OCI-LY1 (cell line): ENCODE results near the gene CYP17A1.

Experiments
- H2AFZ ChIP-seq: fragments of 200-600 bp; sonication (generic), shearing (Covaris generic); 2 replicates; pipeline ENCODE4 v1.6.0; 2014; ENCODE audit warnings: antibody characterized with exemption, mild to moderate bottlenecking, low read length
- H3F3A ChIP-seq: fragments of 200-600 bp; sonication (generic), shearing (Covaris generic); 2 replicates; pipeline ENCODE4 v1.6.0; 2014; ENCODE audit warnings: mild to moderate bottlenecking, antibody characterized with exemption, low read length, moderate library complexity; ENCODE audit not compliant: insufficient read depth
- H3K27ac ChIP-seq: fragments of 200-600 bp; sonication (generic); 2 replicates; pipeline ENCODE4 v1.5.1; 2014; ENCODE audit warnings: low read length, mixed run types, mild to moderate bottlenecking, low read depth; ENCODE audit not compliant: poor library complexity, severe bottlenecking
- H3K27me3 ChIP-seq: fragments of 200-600 bp; sonication (generic); 2 replicates; pipeline ENCODE4 v1.6.0; 2014; ENCODE audit warnings: antibody characterized with exemption, mild to moderate bottlenecking, low read length, moderate library complexity; ENCODE audit not compliant: insufficient read depth
- H3K36me3 ChIP-seq: fragments of 200-600 bp; sonication (generic); 2 replicates; pipeline ENCODE4 v1.6.1; 2014; ENCODE audit warnings: mild to moderate bottlenecking, antibody characterized with exemption, low read length, moderate library complexity, mixed read lengths; ENCODE audit not compliant: insufficient read depth
- H3K4me1 ChIP-seq: fragments of 200-600 bp; sonication (generic); 2 replicates; pipeline ENCODE4 v1.5.1; 2014; ENCODE audit warnings: mild to moderate bottlenecking, low read length, moderate library complexity; ENCODE audit not compliant: insufficient read depth, severe bottlenecking
- H3K4me2 ChIP-seq: fragments of 200-600 bp; sonication (generic), shearing (Covaris generic); 2 replicates; pipeline ENCODE4 v1.6.1; 2014; ENCODE audit warnings: low read length
- H3K4me3 ChIP-seq: fragments of 200-600 bp; sonication (generic); 2 replicates; pipeline ENCODE4 v1.5.1; 2014; ENCODE audit warnings: low read length, low read depth, mild to moderate bottlenecking, mixed read lengths; ENCODE audit not compliant: poor library complexity, severe bottlenecking
- H3K79me2 ChIP-seq: fragments of 200-600 bp; shearing (Covaris generic); 2 replicates; pipeline ENCODE4 v1.6.1; 2016; ENCODE audit warnings: mixed run types, low read length, mixed read lengths; ENCODE audit not compliant: insufficient read depth
- H3K9ac ChIP-seq: fragments of 200-600 bp; sonication (generic), shearing (Covaris generic); 2 replicates; pipeline ENCODE4 v1.6.1; 2014; ENCODE audit warnings: mild to moderate bottlenecking, low read length, mixed read lengths
- H3K9me2 ChIP-seq: fragments of 200-600 bp; sonication (generic), shearing (Covaris generic); 2 replicates; pipeline ENCODE4 v1.6.1; 2014; ENCODE audit warnings: low read depth, mild to moderate bottlenecking, low read length, mixed read lengths
- H3K9me3 ChIP-seq: fragments of 200-600 bp; shearing (Covaris generic); 2 replicates; pipeline ENCODE4 v1.6.1; 2014; ENCODE audit warnings: low read length, mixed read lengths
- H4K20me1 ChIP-seq: fragments of 200-600 bp; sonication (generic), shearing (Covaris generic); 2 replicates; pipeline ENCODE4 v1.6.0; 2016; ENCODE audit warnings: mild to moderate bottlenecking, low read length; ENCODE audit not compliant: insufficient read depth
- EZH2 ChIP-seq: fragments of 200-600 bp; sonication (generic), shearing (Covaris generic); IDR thresholded peaks from 2 replicates; pipeline ENCODE4 v1.8.0; 2017; ENCODE audit warnings: borderline replicate concordance, mixed run types, mild to moderate bottlenecking, antibody characterized with exemption, low read length, moderate library complexity, mixed read lengths
- TF ChIP-seq, protein P1 (sequence below): fragments of 200-600 bp; sonication (generic), shearing (Covaris generic); IDR thresholded peaks from 2 replicates; pipeline ENCODE4 v1.5.1; 2017; ENCODE audit warnings: mild to moderate bottlenecking, antibody characterized with exemption, low read length, moderate library complexity, mixed read lengths

CYP17A1 gene

DNA sequence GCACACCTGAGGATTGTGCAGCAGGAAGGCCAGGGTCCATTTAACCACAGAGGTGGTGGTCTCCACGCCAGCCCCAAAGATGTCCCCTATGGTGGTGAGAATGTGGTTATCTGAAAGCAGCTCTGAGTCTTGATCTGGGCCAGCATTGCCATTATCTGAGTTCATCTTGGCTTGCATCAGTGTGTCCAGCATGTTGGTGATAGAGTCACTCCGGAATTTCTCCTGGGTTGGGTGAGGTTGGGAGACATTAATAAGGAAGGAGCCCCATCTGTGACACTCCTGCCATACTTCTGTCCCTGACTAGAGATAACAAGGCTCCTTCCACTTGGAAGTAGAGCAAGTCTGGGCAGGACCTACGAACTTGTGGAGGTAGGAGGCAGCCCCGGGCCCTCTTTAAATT is 4.2 kb downstream of the CYP17A1 start:
- Histone ChIP-seq H4K20me1 (no peaks in the 10 kb centered on the region), H2AFZ (no peak overlapping the region), H3K27ac (no peak overlapping the region), H3K27me3 (no peaks in the 10 kb centered on the region), H3K4me1 (no peaks in the 10 kb centered on the region), H3K4me3 (no peak overlapping the region), H3K36me3 (no peaks in the 10 kb centered on the region), H3K9me2 (no peaks in the 10 kb centered on the region), H3K9me3 (no peaks in the 10 kb centered on the region), H3K79me2 (no peaks in the 10 kb centered on the region), H3K9ac (no peak overlapping the region), H3K4me2 (no peak overlapping the region), H3F3A (no peaks in the 10 kb centered on the region)
- TF ChIP-seq EZH2: no peak
- TF ChIP-seq, protein P1, sequence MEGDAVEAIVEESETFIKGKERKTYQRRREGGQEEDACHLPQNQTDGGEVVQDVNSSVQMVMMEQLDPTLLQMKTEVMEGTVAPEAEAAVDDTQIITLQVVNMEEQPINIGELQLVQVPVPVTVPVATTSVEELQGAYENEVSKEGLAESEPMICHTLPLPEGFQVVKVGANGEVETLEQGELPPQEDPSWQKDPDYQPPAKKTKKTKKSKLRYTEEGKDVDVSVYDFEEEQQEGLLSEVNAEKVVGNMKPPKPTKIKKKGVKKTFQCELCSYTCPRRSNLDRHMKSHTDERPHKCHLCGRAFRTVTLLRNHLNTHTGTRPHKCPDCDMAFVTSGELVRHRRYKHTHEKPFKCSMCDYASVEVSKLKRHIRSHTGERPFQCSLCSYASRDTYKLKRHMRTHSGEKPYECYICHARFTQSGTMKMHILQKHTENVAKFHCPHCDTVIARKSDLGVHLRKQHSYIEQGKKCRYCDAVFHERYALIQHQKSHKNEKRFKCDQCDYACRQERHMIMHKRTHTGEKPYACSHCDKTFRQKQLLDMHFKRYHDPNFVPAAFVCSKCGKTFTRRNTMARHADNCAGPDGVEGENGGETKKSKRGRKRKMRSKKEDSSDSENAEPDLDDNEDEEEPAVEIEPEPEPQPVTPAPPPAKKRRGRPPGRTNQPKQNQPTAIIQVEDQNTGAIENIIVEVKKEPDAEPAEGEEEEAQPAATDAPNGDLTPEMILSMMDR: no peak

DNA sequence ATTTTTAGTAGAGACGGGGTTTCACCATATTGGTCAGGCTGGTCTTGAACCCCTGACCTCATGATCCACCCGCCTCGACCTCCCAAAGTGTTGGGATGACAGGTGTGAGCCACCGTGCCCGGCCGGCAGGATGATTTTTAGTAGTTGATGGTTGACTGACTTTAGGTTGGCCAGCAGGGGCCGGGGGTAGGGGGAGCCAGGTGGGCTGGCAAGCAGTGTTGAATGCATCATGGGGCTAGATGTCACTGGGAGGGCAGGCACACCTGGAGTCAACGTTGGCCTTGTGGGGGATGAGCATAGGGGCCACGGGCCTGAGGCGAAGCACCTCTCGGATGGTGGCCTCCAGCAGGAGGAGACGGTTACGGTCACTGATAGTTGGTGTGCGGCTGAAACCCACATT is 5.0 kb downstream of the CYP17A1 start:
- no peaks in the 10 kb centered on the region for H3K4me1 ChIP-seq
- TF ChIP-seq EZH2: no peak
- H3K9me3 ChIP-seq: no peaks in the 10 kb centered on the region
- no peak overlapping the region for H3K4me3 ChIP-seq
- no peaks in the 10 kb centered on the region for H3K27me3 ChIP-seq
- H4K20me1 ChIP-seq: no peaks in the 10 kb centered on the region
- no peaks in the 10 kb centered on the region for H3F3A ChIP-seq
- no peak overlapping the region for H3K9ac ChIP-seq
- H3K9me2 ChIP-seq: no peaks in the 10 kb centered on the region
- no peak overlapping the region for H3K4me2 ChIP-seq
- no peak overlapping the region for H3K27ac ChIP-seq
- H2AFZ ChIP-seq: no peak overlapping the region
- H3K36me3 ChIP-seq: no peaks in the 10 kb centered on the region
- no peaks in the 10 kb centered on the region for H3K79me2 ChIP-seq

DNA sequence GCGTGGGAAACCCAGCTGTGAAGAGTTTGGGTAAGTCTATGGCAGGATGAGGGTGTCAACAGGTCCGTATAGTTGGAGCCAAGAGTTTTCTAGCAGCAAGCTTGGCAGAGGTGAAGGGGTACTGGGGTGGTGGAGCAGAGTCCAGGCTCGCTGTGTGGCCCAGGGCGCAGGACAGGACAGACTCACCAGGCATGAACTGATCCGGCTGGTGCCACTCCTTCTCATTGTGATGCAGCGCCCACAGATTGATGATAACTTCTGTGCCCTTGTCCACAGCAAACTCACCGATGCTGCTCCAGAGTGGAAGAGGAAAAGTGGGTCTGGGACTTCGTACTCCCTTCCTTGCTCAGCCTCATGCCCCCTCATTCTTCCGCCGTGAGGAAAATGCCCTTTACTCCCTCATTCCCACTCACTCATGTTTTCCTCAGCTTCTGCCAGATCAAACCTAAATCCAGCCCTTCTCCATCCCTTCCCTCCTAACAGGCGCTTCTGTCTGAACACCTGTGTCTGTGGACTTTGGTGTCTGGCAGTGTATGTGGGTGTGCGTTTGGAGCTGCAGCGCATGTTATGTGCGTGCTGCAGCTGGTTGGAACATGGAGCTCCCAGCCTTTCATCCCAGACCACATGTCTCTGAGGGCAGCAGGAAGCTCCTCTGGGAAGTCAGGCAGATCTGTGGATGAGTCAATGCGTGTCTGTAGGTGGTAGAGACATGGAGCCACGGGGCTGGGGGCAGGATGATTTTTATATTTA is 5.7 kb downstream of the CYP17A1 start:
- H3K4me2 ChIP-seq: no peak overlapping the region
- H4K20me1 ChIP-seq: no peaks in the 10 kb centered on the region
- H3F3A ChIP-seq: no peaks in the 10 kb centered on the region
- H3K9me3 ChIP-seq: no peaks in the 10 kb centered on the region
- H3K4me1 ChIP-seq: no peaks in the 10 kb centered on the region
- TF ChIP-seq, protein P1: no peak
- no peak for TF ChIP-seq EZH2
- H2AFZ ChIP-seq: no peak overlapping the region
- no peaks in the 10 kb centered on the region for H3K79me2 ChIP-seq
- H3K4me3 ChIP-seq: no peak overlapping the region
- H3K36me3 ChIP-seq: no peaks in the 10 kb centered on the region
- H3K9me2 ChIP-seq: no peaks in the 10 kb centered on the region
- H3K27ac ChIP-seq: no peak overlapping the region
- H3K27me3 ChIP-seq: no peaks in the 10 kb centered on the region
- no peak overlapping the region for H3K9ac ChIP-seq

DNA sequence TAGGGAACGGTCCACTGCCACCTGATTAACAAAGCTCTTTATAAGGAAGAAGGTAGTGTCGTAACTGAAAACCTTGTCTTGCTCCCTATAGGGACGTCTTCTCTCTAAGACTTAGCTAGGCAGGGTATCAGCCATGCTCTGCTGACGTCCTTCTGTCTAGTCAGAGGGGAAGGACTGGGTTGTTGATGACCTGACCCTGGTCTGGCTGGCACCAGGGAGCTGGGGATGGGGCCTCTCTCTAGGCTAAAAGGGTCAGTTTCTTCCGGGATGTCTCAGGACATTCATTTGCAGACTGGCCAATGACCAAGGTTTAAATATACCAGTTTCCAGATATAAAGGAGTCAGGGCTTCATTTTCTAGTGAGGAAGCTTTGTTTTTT is 9.6 kb downstream of the CYP17A1 start:
- Histone ChIP-seq H3K4me3 (no peak overlapping the region), H3K9me3 (no peaks in the 10 kb centered on the region), H3K36me3 (no peaks in the 10 kb centered on the region), H3K27ac (no peak overlapping the region), H4K20me1 (no peaks in the 10 kb centered on the region), H2AFZ (no peak overlapping the region), H3F3A (no peaks in the 10 kb centered on the region), H3K9me2 (no peaks in the 10 kb centered on the region), H3K79me2 (no peaks in the 10 kb centered on the region), H3K4me1 (no peaks in the 10 kb centered on the region), H3K9ac (no peak overlapping the region), H3K27me3 (no peaks in the 10 kb centered on the region), H3K4me2 (no peak overlapping the region)
- no peak for TF ChIP-seq EZH2
- TF ChIP-seq, protein P1: no peak
